ENCODE measurements around the gene TMEM175. TPM values are rescaled to one million over a fixed set of nuclear protein-coding genes. Genes with fewer than 3 reads are reported as not detected.

The TMEM175 gene
- total and polyA plus RNA-seq, 2 of the 13 experiments (the other 11 are each of a cell fraction or from before 2014, with no cell fraction given) = 5.1 to 9.9 TPM

DNA sequence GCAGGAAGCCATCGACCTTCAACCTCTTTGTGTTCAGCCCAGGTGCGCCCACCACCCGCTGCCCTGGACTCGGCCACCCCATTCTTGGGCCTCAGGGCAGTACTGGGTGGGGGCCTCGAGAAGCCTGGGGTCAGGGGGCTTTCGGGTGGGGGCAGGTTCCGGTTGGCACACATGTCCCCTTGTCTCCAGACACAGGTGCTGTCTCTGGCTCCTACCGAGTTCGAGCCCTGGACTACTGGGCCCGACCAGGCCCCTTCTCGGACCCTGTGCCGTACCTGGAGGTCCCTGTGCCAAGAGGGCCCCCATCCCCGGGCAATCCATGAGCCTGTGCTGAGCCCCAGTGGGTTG, 71.8 kb downstream of the TMEM175 start:
- no peaks in the 10 kb centered on the region for H4K20me1 ChIP-seq (ENCODE audit: insufficient read depth, low read length)
- intact Hi-C loops (cut with micrococcal nuclease; ENCODE audit: unreplicated experiment) = no loop called here
- ATAC-seq (no peak), DNase-seq (ENCODE audit: low spot score) (no peak), FAIRE-seq (no peak)
- no peak overlapping the region for H3K27ac ChIP-seq (ENCODE audit: extremely low read length, insufficient read depth, low read length)
- in situ Hi-C loops (cut with HindIII; ENCODE audit: extremely low pct_ligation_motif_present, low pct_unique_long_range_greater_than_20kb) = no loop called here
- TF ChIP-seq YEATS4 (CRISPR knock-in tag; IDR thresholded peaks at IDR 0.05; ENCODE audit: borderline replicate concordance) = no peak
- TF ChIP-seq, protein P1, sequence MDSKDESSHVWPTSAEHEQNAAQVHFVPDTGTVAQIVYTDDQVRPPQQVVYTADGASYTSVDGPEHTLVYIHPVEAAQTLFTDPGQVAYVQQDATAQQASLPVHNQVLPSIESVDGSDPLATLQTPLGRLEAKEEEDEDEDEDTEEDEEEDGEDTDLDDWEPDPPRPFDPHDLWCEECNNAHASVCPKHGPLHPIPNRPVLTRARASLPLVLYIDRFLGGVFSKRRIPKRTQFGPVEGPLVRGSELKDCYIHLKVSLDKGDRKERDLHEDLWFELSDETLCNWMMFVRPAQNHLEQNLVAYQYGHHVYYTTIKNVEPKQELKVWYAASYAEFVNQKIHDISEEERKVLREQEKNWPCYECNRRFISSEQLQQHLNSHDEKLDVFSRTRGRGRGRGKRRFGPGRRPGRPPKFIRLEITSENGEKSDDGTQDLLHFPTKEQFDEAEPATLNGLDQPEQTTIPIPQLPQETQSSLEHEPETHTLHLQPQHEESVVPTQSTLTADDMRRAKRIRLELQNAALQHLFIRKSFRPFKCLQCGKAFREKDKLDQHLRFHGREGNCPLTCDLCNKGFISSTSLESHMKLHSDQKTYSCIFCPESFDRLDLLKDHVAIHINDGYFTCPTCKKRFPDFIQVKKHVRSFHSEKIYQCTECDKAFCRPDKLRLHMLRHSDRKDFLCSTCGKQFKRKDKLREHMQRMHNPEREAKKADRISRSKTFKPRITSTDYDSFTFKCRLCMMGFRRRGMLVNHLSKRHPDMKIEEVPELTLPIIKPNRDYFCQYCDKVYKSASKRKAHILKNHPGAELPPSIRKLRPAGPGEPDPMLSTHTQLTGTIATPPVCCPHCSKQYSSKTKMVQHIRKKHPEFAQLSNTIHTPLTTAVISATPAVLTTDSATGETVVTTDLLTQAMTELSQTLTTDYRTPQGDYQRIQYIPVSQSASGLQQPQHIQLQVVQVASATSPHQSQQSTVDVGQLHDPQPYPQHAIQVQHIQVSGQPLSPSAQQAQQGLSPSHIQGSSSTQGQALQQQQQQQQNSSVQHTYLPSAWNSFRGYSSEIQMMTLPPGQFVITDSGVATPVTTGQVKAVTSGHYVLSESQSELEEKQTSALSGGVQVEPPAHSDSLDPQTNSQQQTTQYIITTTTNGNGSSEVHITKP (CRISPR knock-in tag; IDR thresholded peaks at IDR 0.05; ENCODE audit: low read depth) = no peak
- TF ChIP-seq ZNF761 (CRISPR knock-in tag; conservative IDR thresholded peaks at IDR 0.05) = no peak
- no peak for TF ChIP-seq ZNF251 (CRISPR knock-in tag; IDR thresholded peaks at IDR 0.05)
- no peak for TF ChIP-seq AGO1 (IDR thresholded peaks at IDR 0.05; ENCODE audit: low read depth, low read length, poor library complexity, severe bottlenecking)
- TF ChIP-seq TAF15 (IDR thresholded peaks at IDR 0.05; ENCODE audit: low read depth, low read length, poor library complexity, severe bottlenecking) = no peak
- TF ChIP-seq, protein P2, sequence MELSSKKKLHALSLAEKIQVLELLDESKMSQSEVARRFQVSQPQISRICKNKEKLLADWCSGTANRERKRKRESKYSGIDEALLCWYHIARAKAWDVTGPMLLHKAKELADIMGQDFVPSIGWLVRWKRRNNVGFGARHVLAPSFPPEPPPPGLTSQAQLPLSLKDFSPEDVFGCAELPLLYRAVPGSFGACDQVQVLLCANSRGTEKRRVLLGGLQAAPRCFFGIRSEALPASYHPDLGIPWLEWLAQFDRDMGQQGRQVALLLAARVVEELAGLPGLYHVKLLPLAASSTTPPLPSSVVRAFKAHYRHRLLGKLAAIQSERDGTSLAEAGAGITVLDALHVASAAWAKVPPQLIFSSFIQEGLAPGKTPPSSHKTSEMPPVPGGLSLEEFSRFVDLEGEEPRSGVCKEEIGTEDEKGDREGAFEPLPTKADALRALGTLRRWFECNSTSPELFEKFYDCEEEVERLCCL (CRISPR knock-in tag; IDR thresholded peaks at IDR 0.05; ENCODE audit: borderline replicate concordance) = no peak
- TF ChIP-seq, protein P3, sequence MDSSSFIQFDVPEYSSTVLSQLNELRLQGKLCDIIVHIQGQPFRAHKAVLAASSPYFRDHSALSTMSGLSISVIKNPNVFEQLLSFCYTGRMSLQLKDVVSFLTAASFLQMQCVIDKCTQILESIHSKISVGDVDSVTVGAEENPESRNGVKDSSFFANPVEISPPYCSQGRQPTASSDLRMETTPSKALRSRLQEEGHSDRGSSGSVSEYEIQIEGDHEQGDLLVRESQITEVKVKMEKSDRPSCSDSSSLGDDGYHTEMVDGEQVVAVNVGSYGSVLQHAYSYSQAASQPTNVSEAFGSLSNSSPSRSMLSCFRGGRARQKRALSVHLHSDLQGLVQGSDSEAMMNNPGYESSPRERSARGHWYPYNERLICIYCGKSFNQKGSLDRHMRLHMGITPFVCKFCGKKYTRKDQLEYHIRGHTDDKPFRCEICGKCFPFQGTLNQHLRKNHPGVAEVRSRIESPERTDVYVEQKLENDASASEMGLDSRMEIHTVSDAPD (CRISPR knock-in tag; IDR thresholded peaks at IDR 0.05) = no peak
- TF ChIP-seq NFIC (IDR thresholded peaks at IDR 0.05; ENCODE audit: low read length) = no peak
- TF ChIP-seq PLRG1 (conservative IDR thresholded peaks at IDR 0.05) = no peak
- H3K9ac ChIP-seq (ENCODE audit: insufficient read depth, low read depth, low read length) = no peak overlapping the region
- peaks cover 11 to 42% of the 10 kb centered on the region in 2 experiments for H3K27me3 ChIP-seq (ENCODE audit: control insufficient read depth in 1 of 2, insufficient read depth in 2 of 2, low read length in 2 of 2)
- no peak overlapping the region for H2AFZ ChIP-seq (ENCODE audit: low read length)
- ChIA-PET CTCF (ENCODE audit: low intra/inter-chr PET ratio, low total read pairs) (no interaction called here), POLR2A (no interaction called here)
- BruUV-seq (replicated peaks) = no TSS peak
- no peaks in the 10 kb centered on the region for H3K9me3 ChIP-seq (ENCODE audit: low read length)
- no peaks in the 10 kb centered on the region for H3K79me2 ChIP-seq (ENCODE audit: insufficient read depth, low read length)
- no peak overlapping the region for H3K4me3 ChIP-seq (replicated peaks in 1 of 3; ENCODE audit: insufficient read depth in 1 of 3, low read depth in 2 of 3, low read length in 3 of 3)
- 0% methylated on average over 4 of the region's 13 CpGs for WGBS (ENCODE audit: low lambda C conversion rate)
- no peaks in the 10 kb centered on the region for H3K36me3 ChIP-seq (replicated peaks in 1 of 2; ENCODE audit: control insufficient read depth in 1 of 2, insufficient read depth in 2 of 2, low read length in 2 of 2)
- peaks cover 9% of the 10 kb centered on the region for H3K4me1 ChIP-seq (ENCODE audit: insufficient read depth, low read length)
- H3K4me2 ChIP-seq (ENCODE audit: low read depth, low read length) = no peak overlapping the region

All from HepG2 (cell line).